ENCODE results near the gene CNBP.

Gene CNBP

DNA sequence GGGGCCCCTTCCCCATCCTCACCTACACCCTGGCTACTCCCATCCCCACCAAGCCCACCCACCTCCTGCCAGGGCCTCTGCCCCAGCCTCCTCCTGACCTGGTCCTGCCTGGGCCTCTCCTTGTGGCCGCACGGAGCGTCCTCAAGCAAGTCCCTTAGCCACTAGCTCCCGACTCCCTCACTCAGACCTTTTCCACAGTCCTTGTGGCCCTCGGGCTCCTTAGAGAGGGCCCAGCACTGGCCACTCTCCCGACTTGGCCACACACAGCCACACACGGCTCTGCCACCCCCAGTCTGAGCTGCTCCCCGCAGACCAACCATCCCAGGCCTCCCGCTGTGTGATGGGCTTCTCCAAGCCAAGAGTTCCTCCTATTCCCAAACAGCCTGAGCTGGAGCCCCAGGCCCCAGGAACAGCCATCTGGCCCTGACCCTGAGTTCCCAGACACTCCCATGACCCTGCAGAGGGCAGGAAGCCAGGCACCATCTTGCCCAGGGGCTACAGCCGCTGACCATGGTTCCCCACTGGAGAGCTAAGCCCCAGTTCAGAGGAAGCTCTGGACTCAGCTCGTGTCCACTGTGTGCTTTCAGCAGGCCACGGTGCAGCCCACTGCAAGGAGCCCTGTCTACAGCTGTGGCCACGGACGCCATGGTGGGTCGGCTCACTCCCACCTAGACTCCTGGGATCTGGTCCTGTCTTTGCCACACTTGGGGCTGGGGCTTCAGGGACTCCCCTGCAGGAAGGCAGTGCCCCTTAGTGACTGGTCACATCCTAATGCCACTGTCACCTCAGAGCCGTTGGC is 55.1 kb downstream of the CNBP start:
- TF ChIP-seq CTCF (IDR thresholded peaks at IDR 0.05; ENCODE audit: low read depth, low read length): no peak
- no peak for DNase-seq (ENCODE audit: low read depth in 2 of 2)
- no peak overlapping the region for H3K4me3 ChIP-seq (replicated peaks in 1 of 2; ENCODE audit: low read depth in 2 of 2, low read length in 2 of 2)

DNA sequence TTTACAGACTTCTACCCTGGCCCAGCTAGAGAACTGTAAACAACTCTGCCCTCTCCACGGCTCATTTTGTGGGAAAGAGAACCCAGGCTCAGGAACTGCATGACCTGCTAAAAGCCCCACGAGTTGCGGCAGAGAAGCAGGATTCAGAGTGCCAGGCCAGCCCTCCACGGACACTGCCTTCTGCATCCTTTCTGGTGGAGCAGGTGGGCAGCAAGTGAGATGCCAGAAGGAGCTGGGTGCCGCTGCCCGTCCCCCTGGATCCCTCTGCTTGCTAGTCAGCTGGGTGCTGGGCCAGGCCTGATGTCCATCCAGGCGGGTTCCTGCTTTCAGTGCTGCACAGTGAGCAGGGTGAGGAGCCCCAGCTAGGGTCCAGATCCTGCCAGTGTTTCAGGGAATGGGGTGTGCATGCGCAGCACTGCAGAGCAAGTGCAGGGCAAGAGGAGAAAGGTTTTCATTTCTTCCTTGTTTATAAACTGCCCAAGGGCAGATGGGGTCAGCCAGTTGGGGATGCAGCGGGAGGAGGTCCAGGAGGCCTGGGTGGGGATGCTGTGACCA is 56.9 kb downstream of the CNBP start:
- no peak for TF ChIP-seq CTCF (IDR thresholded peaks at IDR 0.05; ENCODE audit: low read depth, low read length)
- no peak overlapping the region for H3K4me3 ChIP-seq (replicated peaks in 1 of 2; ENCODE audit: low read depth in 2 of 2, low read length in 2 of 2)
- no peak for DNase-seq (ENCODE audit: low read depth in 2 of 2)

- H3K4me3 ChIP-seq (replicated peaks in 1 of 2; ENCODE audit: low read depth in 2 of 2, low read length in 2 of 2): no peak overlapping the region
- no peak for DNase-seq (ENCODE audit: low read depth in 2 of 2)
- no peak for TF ChIP-seq CTCF (IDR thresholded peaks at IDR 0.05; ENCODE audit: low read depth, low read length)
Observed at GRCh38 chr3:129123314-129124060, 60.2 kb downstream of the CNBP start.

GRCh38 chr3:129122412-129123011 is 61.2 kb downstream of the CNBP start:
- TF ChIP-seq CTCF (IDR thresholded peaks at IDR 0.05; ENCODE audit: low read depth, low read length): no peak
- DNase-seq (ENCODE audit: low read depth in 2 of 2): peak in 1 of 2 donors; percentile 24
- peak overlapping the region in 1 of 2 donors; percentile 47 for H3K4me3 ChIP-seq (replicated peaks in 1 of 2; ENCODE audit: low read depth in 2 of 2, low read length in 2 of 2)

- no peak for TF ChIP-seq CTCF (IDR thresholded peaks at IDR 0.05; ENCODE audit: low read depth, low read length)
- peak; percentile 82 to 93 for DNase-seq (ENCODE audit: low read depth in 2 of 2)
Observed at GRCh38 chr3:129121792-129122411, 61.8 kb downstream of the CNBP start, which contains the start of gene RAB43. TSS of gene RAB43 (minus strand) at chr3:129121804. CDS start at chr3:129121489, 315 bp downstream.

More at GRCh38 chr3:129121792-129122411, 61.8 kb downstream of the CNBP start, which contains the start of gene RAB43:
- peak within 1 kb of the TSS; percentile 77 to 82 for H3K4me3 ChIP-seq (replicated peaks in 1 of 2; ENCODE audit: low read depth in 2 of 2, low read length in 2 of 2)

Data from cardiac fibroblast (primary cell).